HG02588 (cell line): ENCODE measurements around the gene SDHAF4.
A peak's percentile ranks its signal among the peaks of the same experiment; 100 is the strongest.
"Not testable (repeated sequence)": the region's sequence is repeated elsewhere in the genome, so short reads cannot be mapped to it uniquely, and the experiment has no call there.

Source experiments
- ATAC-seq: cut with Tn5 transposase; IDR thresholded peaks from one replicate; pipeline ENCODE4 v1.9.1; 2021; ENCODE audit warnings: mild to moderate bottlenecking, moderate library complexity; ENCODE audit not compliant: unreplicated experiment

The SDHAF4 gene

DNA sequence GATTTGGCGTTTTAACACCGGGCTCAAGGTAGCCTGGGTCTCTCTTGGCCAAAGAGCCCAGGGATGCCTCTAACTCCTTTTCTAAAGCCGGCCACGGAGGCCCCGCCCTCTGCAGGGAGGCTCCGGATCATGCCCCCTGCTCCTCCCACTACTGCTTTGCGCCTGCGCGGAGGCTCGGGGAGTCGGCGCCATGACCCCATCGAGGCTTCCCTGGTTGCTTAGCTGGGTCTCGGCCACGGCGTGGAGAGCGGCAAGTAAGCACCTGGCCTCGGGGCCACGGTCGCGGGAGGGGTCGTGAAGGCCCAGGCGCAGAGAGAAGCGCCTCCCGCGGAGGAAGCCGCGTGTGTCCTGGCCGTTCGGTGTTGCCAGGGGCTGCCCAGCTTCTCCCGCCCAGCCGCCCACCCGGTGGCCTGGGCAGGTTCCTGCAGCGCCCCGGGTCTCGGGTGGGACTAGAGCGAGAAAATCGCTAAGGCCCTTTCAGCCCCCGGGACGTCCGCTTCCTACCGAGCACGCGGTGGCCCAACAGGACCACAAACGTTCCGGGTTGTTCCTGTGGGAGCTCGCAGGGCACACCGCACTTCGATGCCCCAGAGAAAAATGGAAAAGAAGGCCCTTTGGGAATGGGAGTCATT is at the start of gene SDHAF4:
Gene SDHAF4 (plus strand): TSS at position 180 of the 632 bp plus-strand sequence. CDS start 11 bp downstream, at position 191.
- ATAC-seq: peak; percentile 99

- ATAC-seq: no peak
Measured at GRCh38 chr6:70518723-70519122, 48.0 kb upstream of the SDHAF4 start.

- ATAC-seq: no peak
Measured at GRCh38 chr6:70520575-70520974, 46.2 kb upstream of the SDHAF4 start.

- ATAC-seq: no peak
Measured at GRCh38 chr6:70524721-70525286, 41.9 kb upstream of the SDHAF4 start.

DNA sequence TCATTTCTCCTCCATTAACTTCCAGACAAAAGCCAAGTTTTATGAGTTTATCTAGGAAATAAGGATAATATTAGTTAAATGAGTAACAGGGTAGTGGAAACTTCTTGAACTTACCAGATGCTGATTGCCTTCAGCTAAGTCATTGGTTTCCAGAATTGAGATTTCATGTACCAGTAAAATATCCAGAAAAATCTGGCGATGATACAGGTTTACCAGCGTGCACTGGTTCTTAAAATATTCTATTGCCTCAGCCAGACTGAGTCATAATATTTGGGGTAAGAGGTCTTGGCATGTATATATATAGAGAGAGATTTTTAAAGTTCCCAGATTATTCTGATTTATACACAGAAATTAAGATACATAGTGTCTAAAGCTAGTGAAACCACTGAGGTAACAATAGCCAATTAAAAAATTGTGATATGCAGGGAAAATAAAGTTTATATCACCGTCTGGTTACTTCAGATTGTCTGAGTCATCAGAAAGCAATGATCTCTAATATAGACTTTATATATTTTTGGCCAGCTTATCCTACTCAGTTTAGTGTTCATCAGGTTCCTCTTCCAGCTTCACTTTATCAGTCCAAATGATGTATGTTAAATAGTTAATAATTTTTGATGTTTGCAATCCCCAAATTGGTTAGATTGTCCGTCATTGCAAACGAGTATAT is 39.5 kb upstream of the SDHAF4 start:
- ATAC-seq: no peak

GRCh38 chr6:70530023-70530422 is 36.7 kb upstream of the SDHAF4 start:
- no peak for ATAC-seq

DNA sequence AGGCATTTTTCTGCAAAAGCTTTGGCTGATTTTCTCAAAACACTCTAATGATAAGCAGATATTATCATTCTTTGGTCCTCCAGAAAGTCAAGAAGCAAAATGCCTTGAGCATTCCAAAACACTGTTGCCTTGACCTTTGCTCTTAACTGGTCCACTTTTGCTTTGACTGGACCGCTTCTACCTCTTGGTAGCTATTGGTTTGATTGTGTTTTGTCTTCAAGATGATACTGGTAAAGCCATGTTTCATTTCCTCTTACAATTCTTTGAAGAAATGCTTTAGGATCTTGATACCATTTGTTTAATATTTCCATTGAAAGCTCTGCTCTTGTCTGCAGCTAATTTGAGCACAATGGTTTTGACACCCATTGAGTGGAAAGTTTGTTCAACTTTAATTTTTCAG is 35.6 kb upstream of the SDHAF4 start:
- ATAC-seq: no peak

DNA sequence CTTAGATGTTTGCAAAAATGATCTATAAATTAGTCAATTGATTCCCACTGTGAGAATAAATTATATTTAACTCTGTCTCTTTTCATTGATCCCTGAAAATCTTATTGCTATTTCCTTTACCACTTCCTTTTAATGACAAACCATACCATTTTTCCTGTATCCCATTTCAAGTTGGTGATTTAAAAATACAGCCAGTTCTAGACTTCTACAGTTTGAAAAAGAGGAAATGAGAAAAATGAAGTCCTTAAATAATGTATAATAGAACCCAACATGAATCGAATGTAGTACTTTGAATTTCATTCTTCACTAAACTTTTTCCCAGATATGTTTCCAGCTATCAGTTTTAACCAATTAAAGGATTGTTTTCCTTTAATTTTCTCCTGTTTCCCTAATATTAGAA is 29.5 kb upstream of the SDHAF4 start:
- ATAC-seq: no peak

GRCh38 chr6:70538376-70538775 is 28.4 kb upstream of the SDHAF4 start:
- ATAC-seq: peak; percentile 63

GRCh38 chr6:70547313-70547712 is 19.4 kb upstream of the SDHAF4 start:
- ATAC-seq: no peak

- ATAC-seq: no peak
Measured at GRCh38 chr6:70547905-70548304, 18.8 kb upstream of the SDHAF4 start.

GRCh38 chr6:70549327-70549726 is 17.4 kb upstream of the SDHAF4 start:
- ATAC-seq: no peak

GRCh38 chr6:70551566-70551965 is 15.2 kb upstream of the SDHAF4 start:
- ATAC-seq: no peak

DNA sequence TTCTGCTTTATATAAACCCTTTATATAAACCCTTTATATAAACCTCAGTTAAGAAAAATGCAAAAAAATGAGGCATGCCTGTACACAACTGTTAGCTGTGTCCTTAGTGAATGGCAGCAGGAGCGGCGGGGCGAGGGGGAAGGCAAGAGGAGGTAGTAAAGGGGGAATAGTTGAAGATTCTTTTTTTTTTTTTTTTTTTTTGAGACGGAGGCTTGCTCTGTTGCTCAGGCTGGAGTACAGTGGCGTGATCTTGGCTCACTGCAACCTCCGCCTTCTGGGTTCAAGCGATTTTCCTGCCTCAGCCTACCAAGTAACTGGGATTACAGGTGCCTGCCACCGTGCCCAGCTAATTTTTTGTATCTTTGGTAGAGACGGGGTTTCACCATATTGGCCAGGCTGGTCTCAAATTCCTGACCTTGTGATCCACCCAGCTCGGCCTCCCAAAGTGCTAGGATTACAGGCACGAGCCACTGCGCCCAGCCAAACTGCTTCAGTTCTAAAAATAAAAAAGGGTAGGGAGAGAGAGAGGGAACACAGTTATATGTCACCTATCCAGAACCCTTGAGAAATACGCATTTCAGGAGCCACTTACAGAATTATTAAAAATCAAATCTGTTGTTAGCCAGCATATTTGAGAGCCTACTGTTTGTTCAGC is 14.3 kb upstream of the SDHAF4 start:
- ATAC-seq: not testable (repeated sequence)

- no peak for ATAC-seq
Measured at GRCh38 chr6:70552974-70553373, 13.8 kb upstream of the SDHAF4 start.

DNA sequence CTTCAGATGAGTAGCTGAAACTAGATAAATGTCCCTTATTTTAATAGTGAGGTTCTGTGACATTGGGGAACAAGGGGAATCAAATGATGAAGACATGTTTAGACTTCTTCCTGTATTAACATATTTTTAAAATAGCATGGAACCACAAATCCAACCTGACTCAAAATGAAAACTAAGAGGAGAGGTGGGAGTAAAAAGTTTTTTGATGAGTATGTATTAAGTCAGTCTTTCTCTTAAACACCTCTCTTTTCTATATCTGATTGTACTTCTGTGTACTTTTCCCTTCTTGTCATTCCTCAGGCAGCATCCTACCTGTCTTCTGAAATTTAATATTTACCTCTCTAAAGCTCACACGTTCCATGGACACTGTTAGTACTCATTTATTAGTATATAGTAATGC is 8.7 kb upstream of the SDHAF4 start:
- ATAC-seq: no peak

DNA sequence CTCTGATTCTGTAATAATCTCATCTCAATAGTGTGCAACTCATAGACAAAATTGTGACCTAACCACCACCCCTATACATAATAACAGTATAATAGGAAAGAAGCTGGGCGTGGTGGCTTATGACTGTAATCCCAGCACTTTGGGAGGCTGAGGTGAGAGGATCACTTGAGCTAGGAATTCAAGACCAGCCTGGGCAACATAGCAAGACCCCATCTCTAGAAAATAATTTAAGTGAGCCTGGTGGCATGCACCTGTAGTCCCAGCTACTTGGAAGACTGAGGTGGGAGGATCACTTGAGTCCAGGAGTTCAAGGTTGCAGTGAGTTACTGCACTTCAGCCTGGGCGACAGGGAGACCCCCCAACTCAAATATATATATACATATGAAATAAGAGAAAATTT is 4.3 kb upstream of the SDHAF4 start:
- not testable (repeated sequence) for ATAC-seq

DNA sequence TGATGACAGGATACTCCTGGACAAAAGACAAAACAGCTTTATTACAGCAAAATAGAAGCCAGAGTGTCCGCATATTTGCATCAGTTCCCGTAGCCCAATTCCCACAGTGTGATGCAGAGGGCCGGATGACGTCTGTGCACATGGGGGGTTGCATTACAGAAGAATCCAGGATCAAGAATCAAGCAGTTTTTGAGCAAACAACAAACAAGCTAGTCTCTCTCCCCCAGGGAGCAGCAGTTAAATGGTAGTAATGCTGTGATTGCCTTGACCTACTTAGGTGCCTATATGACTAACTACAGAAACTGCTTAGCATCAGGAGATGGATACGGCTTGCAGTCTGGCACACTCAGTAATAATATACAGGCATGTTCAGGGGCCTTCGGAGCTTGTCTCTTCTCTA is 3.2 kb upstream of the SDHAF4 start:
- no peak for ATAC-seq

DNA sequence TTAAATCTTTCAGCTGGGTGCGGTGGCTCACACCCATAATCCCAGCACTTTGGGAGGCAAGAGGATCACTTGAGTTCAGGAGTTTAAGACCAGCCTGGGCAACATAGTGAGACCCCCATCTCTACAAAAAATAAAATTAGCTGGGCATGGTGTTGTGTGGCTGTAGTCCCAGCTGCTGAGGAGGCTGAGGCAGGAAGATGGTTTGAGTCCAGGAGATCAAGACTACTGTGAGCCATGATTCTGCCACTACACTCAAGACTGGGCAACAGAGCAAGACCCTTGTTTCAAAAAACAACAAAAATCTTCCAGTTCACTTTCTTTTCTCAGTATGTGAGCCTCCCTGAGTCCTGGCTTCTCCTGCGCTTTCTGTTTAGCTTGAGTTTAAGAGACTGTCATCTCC is 7.9 kb downstream of the SDHAF4 start:
- ATAC-seq: no peak

GRCh38 chr6:70575899-70576495 is 9.3 kb downstream of the SDHAF4 start:
- ATAC-seq: no peak

DNA sequence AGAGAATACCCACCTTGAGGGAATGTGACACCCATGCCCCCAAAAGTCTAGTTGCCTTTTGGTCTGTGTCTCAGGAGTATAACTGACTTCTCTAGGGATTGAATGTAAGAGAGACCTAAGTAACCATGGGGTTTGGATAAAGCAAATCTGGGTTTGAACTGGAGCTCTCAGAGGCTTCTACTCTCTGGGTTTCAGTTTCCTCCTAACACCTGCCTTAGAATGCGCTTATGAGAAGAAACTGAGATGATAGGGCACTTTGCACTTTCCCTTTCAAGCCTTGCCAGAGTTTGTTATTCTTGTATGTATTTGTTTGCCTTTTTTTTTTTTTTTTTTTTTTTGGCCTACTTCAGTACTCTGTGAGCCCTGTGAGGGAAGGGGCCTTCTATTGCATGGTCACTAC is 19.4 kb downstream of the SDHAF4 start:
- peak; percentile 98 for ATAC-seq

GRCh38 chr6:70590400-70590799 is 23.7 kb downstream of the SDHAF4 start:
- ATAC-seq: no peak
